Measurements from ENCODE around the gene IRF2BP2.

IRF2BP2 gene

DNA sequence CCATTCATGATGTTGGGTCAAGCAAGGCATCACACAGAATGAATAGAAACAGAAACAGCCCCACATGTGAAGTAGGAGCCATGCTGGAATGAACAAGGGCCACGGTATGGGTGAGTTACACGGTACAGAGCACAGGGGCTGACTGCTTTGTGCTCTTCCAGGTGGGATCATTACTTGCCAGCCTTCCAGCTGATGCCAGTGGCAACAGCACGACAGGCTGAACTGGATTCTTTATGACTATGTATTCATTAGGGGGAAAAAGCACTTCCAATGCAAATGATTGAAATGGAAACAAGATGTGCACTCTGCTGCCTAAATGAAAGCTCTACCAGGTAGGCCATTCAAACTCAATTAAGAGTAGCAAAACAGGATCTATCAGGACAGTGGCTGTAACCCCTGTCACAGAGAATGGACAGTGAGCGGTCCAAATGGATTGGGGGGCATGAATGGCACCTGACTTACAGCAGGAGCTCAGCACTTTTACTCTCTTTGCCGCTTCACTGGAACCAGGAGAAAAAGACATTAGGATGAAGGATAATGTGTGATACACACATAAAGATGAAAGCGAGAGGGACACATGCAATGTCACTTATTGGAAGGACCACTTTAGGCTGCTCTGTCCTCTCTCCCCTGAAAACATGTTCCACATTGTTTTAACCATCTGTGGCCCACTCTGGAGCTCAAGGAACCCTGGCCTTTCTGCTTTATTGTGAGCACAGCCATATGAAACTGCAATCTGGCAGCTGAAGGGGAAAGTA is 23.4 kb upstream of the IRF2BP2 start:
- no peak for DNase-seq

DNA sequence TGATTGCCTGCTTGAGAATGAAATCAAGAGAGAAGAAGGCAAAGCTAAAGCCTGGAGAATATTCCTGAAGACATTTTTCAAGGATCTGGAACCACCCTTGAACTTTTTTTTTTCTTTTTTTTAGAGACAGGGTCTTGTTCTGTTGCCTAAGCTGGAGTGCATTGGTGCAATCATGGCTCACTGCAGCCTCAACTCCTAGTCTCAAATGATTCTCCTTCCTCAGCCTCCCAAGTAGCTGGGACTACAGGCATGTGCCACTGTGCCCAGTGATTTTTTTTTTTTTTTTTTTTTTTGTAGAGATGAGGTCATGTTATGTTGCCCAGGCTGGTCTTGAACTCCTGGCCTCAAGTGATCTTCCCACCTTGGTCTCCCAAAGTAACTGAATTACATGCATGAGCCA is 22.2 kb upstream of the IRF2BP2 start:
- DNase-seq, result no peak

- peak; percentile 93 for DNase-seq
These were observed 21.7 kb upstream of the IRF2BP2 start for GRCh38 chr1:234631721-234632125.

GRCh38 chr1:234629026-234629425 is 19.0 kb upstream of the IRF2BP2 start:
- DNase-seq, result no peak

DNA sequence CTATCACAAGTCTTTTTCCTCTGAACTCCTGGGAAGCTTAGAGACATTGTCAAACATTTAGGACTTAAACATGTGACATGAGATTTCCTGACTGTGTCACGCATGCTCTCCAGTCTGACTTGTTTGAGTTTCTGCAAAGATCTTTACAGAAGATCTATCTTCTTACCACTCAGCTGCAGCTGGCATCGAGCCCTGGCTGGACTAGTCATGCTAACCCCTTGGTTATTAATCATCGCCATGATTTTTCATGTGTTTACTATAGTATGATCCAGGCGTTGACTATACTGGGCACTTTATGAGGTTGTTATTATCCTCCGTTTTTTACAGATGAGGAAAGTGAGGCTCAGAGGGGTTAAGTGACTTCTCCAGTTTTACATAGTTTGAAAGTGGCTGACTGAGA is 18.1 kb upstream of the IRF2BP2 start:
- DNase-seq, result peak; percentile 91

DNA sequence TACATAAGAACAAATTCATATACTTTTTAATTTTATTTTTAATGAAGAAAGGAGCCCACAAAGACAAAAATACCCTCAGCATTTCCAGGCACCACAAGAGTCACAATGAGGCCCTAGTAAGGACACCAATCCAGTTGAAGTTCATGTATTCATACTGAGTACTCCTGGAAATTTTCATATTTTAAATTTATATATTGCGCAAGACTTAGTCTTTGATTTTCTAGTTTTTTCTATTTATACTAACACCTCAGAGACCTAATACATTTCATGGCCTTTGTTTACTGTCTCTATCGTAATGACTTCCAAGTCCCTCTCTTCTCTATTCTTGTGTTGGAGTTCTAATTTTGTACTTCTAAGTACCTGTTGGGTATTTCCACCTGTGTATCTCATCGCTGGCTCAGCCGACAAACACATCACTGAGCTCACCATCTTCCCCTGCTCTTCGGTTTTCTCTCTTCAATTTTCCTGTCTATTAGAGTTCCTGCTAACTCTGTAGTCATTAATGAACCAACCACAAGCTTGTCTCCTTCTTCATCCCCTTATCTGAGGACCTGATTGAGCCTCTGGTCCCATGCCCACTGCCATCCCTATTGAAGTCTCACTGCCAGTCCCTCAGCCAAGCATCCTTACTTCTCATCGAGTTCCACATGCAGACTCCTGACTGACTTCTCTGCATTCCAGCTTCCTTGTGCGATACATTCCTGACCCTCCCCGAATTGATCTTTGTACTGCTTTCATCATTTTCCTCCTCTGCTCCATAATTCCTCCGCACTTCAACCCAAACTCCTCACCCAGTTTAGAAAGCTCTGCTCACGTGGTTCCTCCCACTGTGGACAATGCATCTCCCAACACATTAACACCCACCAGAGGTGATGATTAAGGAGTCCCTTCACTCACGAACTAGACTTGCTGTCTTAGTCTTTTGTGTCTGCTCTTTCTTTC is 17.3 kb upstream of the IRF2BP2 start:
- DNase-seq, result no peak

- DNase-seq, result no peak
These were observed 16.4 kb upstream of the IRF2BP2 start for GRCh38 chr1:234626391-234626790.

DNA sequence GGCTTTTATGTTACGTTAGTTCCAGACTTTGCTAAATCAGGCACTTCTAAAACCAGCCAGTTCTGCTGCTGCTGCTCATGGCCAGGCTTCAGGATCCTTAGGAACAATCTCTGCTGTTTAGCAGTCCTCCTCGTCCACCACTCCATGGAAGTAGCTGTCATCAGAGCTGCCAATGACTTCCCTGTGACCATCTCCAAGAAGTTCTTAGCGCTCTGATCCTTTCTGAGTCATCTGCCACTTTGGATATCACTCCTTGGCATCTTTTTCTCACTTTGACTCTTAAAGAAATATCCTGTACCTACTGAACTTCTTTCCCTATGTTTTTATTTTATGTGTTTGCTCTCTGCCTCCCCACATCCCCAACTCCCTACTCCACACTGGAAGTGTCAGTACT is 14.7 kb upstream of the IRF2BP2 start:
- no peak for DNase-seq

DNA sequence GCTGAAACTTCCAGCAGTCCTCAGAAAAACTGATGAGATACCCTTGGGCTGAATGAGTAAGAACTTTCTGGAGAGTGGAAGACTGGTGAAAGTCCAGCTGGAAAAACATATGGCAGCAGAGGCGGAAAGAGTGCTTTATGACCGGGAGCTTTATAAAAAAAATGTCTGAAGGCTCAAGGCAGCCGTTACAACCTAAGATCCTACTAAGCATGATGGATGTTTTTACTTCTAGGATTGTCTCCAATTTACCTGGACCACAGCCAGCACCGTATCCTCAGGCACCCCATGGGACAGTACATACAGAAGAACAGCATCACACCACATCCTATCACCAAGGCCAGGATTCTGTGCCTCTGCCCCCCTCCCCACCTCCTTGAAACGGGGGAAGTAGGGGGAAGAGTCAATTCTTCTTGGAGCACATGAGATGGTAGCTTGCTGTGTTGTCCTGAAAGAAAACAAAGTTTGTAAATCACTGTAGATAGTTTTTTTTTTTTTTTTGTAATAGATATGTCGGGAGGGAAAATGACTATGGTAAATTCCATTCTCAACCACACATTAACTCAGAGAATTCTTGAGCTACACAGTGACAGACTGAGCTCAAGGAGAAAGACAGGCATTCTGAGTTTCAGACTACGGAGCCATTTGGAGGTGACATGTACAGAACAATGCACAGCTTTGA is 11.8 kb upstream of the IRF2BP2 start:
- peak; percentile 86 for DNase-seq

- no peak for DNase-seq
These were observed 11.1 kb upstream of the IRF2BP2 start for GRCh38 chr1:234621127-234621468.

GRCh38 chr1:234620272-234621126 is 10.5 kb upstream of the IRF2BP2 start:
- DNase-seq, result peak; percentile 45

GRCh38 chr1:234619794-234620247 is 9.8 kb upstream of the IRF2BP2 start:
- DNase-seq, result no peak

GRCh38 chr1:234619071-234619480 is 9.1 kb upstream of the IRF2BP2 start:
- DNase-seq, result no peak

DNA sequence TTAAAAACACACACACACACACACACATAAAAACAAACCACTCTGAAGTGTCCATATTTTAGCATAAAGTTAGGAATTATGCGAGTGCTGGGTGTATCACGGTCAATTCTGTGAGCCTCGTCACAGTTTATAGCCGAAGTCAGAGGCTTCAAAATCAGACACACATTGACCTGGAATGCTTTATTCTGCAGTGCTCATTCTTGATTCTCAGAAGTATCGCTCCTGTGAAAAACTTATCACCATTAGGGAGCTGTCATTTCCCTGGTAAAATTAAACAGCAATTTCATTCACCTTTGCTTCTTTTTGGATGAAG is 8.7 kb upstream of the IRF2BP2 start:
- no peak for DNase-seq

- DNase-seq, result peak; percentile 65
These were observed 8.2 kb upstream of the IRF2BP2 start for GRCh38 chr1:234617986-234618736.

DNA sequence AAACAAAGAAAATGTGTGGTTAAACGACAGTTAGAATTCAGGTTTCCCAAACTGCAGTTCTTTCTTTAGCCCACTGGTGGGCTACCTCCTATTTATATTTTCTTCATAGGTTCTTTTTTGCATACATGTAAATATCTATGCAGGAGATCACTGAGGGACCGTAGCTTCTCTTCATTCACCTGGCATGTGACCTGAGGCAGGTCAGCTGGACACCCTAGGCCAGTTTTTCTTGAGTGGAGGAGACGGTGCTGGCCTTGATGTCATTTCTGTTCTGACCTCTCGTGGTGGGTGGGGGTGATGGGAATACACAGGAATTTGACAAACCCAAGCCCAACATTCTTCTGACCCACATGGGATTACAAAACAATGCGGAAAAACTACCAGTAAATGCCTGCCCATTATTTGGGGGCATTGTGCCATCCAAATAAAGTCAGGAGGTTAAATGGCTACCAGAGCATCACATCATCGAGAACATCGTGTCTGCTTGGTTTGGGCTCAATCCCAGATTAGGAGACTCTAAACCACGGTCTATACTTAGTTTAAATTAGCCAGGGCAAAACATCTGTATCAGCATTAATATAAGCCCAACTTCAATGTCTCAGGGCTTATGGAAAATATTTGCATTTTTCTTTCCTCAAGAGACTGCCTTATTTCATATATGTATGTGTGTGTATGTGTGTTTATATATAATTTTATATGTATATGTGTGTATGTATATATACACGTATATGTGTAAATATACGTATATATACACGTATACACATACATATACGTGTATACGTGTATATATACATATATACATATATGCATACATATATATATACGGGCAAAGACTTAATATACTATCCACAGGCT is 7.4 kb upstream of the IRF2BP2 start:
- peak; percentile 73 for DNase-seq

- DNase-seq, result peak; percentile 49
These were observed 6.7 kb upstream of the IRF2BP2 start for GRCh38 chr1:234616644-234617043.

- no peak for DNase-seq
These were observed 4.1 kb upstream of the IRF2BP2 start for GRCh38 chr1:234614081-234614489.

- DNase-seq, result peak; percentile 61
These were observed 3.3 kb upstream of the IRF2BP2 start for GRCh38 chr1:234613128-234613875.
